Hematopoietic multipotent progenitor cell (in vitro differentiated cells): ENCODE measurements around the gene KLHL29. TPM values are rescaled to one million over a fixed set of nuclear protein-coding genes. Genes with fewer than 3 reads are reported as not detected.

Experiments
- DNase-seq, 3 donors: peaks; one replicate each; pipeline ENCODE4 v3.0.0-alpha.2; 2011 to 2015; ENCODE audit warnings: low read depth in 2 of 3, low spot score in 2 of 3
- total RNA-seq: library from RNA; depleted of rRNA; stranded (reverse); fragments of >200 nt; gene quantifications from one replicate; pipeline ENCODE4 v1.2.3, GENCODE V29; 2012

The KLHL29 gene
- total RNA-seq, 1 donor = under 0.01 TPM

DNA sequence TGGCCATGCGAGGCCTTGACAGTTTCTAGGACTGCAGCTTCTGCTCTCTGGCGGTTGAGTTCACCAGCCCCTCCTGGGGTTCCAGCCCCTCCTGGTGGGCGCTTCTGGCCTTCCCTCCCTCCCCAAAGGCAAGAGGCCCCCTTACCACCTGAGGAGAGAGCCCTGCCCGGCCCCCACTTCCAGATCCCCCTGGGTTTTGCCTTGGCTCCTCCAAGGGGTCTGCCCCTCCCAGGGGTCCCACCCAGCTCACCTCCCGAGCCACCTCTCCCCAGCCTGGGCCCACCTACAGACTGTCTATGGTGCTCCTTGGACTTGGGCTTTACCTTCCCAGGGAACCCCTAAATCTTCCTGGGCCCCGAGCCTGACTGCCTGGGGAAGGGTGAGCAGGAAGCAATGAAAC is 277.5 kb downstream of the KLHL29 start:
- no peak for DNase-seq

DNA sequence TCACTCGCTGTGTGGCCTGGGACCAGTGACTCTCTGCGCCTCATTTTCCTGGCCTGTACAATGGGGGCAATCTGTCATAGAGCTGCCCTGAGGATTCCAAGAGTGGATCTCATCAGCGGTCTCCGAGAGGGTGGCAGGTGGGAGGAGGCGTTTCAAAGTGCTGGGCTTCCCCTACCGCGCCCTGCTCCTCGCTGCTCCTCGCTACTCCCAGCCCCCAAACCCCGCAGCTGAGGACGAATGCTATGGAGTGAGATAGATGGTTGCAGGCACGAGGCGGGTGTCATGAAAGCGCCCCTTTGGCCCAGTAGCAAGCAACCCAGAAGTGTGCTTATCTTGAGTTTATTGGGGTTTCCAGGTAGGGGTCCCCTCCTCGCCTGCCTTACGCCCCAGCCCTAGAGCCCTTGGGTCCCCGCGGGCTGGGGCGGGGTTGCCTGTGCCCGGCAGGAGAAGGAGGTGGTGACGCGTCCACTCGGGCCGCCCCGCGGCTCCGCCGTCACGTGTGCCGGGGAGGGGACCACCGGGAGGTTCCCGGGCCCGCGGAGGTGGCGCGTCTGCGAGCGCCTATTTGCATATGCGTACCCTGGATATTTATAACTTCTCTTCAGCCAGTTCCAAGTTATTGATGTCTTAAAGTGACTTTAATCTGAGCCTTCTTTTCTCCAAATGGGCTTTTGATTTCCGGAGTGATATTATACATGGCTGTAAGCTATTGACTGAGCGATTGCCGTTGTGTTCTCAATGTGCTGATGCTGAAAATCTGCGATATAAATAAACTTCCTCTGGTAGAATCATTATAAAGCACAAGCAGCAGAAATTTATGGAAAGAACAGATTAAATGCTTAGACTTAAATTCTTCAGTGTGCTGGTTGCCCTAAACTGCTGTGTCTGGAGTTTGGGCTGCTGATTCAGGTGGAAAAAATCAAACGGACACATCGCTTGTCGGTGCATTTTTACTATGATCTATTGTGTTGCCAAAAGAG is 278.3 kb downstream of the KLHL29 start:
- no peak for DNase-seq

DNA sequence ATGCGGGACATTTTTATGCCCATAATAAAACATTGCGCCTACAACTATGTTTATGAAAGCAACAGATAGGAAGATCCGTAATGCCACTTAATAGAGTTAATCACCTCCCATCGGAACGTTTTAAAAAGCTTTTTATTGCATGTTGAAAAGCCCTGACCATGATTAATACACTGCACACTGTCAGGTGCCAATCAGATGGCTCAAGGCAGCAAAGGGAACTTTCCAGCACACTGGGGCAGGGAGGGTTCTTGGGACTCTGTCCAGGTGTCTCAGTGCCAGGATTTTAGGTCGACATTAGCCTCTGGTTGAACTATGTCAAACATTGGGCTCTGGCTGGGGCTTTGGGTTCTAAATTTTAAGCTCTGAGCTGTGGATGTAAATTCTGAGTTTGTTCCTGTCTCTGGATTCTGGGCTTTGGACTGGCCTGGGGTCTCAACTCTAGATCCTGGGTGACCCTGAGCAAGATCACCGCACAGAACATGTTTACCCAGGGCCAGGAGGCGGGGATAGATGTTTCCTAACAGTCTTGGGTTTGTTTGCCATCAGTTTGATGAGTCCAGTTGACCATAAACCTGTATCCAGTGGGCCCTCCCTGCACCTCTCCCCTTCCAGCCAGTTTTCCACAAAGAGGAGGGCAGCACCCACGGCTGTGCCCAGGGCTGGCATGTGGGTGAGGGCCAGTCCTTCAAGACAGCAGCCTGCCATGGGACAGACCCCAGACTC is 279.2 kb downstream of the KLHL29 start:
- no peak for DNase-seq

DNA sequence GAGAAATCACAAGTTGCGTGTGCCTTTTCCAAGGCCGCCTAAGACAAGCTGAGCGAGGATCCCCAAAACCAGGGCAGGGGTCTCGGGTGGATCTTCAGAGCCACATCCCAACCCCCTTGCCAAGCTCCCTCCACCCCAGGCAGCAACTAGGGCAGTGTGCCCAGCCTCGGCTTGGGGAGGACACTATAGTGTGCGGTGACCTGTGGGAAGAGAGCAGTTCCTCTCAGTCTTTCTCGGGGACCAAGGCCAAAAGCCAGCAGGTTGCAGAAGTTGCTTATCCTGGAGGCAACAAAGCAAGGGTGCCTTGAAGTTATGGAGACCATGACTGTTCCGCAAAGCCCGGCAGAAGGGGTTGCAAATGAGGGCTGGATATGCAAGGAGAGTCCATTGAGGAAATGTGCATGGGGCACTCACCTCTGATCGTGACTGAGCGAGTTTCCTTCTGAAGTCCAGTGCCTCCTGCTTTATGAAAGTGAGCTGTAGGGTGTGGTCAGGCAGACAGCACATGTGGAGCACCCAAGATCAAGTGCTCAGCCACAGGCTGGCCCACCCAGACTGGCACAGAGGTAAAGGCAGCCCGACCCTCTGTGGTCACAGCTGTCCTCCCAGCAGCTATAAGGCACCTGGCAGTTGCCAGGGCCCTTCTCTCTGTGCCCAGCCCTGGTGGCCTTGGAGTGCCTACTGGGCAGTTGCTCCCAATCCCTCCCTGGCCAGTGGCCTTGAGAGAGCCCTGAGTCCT is 281.4 kb downstream of the KLHL29 start:
- no peak for DNase-seq

DNA sequence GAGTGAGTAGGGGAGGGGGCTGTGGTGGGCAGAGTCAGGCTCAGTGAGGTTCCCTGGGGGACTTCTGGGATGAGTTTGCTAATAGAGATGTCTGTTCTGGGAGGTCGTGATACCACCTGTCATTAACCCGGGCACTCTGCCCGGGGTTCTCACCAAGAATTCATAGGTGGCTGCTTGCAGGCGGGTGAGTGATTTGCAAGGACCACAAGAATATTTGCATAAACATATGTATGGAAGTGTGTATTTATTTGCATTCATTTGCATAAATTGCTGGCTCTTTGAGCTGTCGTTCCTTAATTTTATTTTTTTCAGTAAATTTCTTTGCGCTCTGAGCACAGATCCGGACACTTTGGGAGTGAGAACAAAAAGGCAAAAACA is 282.0 kb downstream of the KLHL29 start:
- DNase-seq = no peak

DNA sequence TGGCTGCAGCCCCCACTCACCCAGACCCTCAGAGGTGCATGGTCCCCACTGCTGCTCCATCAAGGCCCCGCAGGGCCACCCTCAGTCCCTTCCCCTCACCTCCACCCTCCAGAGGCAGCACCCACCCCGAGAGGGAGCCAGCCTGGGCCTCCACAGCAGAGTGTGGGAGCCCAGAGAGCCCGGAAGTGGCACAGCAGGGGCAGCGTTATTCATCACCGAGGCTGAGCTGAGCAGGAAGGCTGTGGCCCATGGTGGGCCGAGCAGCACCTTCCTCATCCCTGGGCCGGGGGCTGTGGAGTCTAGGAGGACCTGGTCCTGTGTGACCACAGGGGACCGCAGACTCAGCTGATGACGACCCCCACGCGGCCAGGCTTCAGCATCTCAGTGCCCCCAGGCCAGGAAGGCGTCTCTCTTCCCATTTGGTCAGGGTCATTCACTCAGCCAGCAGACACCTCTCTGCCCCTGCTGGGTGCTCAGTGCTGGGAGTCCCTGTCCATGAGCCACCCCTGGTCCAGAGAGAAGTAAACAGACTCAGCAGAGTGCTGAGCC is 283.9 kb downstream of the KLHL29 start:
- no peak for DNase-seq

DNA sequence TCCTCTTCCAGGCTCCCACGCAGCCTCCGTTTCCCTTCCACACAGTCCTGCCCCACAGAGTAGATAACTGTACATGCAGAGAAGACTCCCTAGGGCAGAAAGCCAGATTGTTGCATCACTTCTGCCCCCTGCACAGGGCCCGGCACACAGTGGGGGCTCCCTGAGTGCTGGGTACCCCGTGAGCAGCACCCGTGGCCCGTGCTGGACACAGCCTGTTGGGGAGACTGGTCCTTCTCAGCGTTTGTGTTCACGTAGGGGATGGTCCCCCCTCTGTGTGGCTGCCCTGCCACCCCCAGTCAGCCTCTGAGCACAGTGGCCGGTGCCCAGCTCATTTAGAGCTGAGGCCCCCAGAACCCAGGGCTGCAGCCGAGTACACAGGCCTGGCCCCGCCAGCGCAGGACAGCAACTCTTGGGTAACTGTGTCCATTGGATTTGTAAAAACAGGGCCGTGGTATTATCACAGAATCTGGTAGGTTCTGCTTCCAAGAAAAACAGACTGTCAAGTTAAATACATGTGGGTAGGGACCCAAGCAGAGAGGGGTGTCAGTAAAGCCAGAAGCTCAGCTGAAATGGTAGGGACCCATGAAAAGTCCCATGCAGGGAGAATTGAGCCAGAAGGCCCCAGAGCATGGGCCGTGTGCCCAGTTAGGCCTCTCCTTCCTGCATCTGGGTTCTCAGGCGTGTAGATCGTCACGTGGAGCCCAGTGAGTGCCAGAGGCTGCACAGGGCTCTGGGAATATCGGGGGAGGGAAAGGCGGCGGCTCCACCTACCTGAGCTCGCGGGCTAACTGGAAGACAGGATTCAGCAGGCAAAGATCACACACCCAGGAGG is 284.6 kb downstream of the KLHL29 start:
- DNase-seq = no peak

DNA sequence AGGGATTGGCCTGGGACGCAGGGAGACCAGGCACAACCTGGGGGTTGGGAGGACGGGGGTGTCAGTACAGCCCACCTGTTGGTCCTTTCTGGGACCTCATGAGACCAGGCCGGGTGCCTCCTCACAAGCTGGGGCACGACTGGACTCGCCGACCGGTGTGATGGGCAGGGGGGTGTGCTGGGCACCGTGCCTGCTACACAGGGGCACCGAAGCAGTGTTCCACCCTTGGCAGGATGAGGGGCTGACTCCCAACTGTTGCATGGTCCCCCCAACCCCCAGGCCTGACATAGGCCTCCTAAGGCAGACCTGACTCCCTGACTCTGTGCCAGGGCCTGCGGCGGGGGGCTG is 285.2 kb downstream of the KLHL29 start:
- DNase-seq = no peak

DNA sequence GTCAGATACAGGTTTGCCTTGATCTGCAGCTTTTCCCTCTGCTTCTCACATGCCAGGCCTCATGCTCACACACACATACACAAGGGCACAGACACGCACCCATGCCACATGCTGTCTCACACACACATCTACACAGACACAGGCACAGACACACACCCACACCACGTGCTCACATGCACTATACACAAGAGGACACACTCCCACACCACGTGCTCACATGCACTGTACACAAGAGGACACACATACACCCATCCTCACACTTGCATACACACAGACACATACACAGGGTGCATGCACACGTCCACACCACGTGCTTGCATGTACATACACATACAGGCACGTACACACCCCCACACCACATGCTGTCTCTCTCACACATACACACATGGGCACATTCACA is 288.1 kb downstream of the KLHL29 start:
- no peak for DNase-seq

DNA sequence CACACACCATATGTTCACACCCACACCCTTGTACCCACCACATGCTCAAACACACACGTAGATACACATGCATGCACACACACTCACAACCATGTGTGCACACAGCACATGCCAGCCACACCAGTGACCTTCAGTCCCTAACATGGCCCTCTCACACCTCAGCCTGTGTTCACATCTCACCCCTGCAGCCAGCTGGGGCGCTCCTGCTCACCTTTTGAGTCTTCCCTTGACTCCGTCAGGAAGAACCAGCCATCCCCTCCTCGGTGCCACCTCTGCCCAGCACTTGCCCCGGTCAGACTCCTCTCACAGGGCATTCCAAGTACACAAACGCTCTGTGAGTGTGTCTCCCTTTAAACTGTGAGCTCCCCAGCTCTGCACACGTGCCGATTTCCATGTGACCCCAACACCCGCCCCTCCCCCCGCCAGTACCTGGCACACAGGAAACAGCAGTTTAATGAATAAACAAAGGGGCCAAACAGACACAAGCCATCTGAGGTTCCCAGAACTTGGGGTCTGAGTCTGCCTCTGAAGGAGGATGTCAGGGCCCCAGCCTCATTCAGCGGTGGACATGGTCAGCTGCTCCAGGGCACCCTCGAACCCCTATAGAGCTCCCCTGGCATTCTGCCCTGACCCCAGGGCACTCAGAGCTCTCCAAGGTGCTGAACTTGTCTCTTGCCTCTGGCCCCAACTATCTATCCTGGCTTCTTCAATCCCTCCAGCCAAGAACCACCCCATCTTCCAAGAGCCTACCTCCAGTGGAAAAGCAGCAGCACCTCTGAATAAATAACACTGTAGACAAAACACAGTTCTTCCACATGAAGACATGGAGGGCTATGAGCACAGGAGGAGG is 289.1 kb downstream of the KLHL29 start:
- DNase-seq = peak in 2 of 3 donors; percentile 24 to 61

DNA sequence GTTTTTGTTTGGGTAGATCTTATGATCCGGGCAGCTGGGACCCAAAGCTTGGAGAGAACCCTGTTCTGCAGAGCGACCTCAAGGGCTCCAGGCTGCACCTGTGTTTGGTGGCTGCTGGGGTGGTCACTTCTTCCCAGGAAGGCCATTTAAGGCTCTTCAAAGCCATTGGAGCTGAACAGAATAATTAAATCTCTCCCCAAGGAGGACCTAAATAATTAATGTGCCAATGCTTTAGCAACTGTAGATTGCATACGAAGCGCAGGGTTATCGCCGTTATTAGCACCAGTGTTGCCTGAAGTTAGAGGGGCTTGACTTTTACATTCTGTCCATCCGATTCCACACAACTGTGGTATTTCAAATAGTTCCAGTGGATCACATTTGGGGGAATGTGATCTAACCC is 290.5 kb downstream of the KLHL29 start:
- no peak for DNase-seq

DNA sequence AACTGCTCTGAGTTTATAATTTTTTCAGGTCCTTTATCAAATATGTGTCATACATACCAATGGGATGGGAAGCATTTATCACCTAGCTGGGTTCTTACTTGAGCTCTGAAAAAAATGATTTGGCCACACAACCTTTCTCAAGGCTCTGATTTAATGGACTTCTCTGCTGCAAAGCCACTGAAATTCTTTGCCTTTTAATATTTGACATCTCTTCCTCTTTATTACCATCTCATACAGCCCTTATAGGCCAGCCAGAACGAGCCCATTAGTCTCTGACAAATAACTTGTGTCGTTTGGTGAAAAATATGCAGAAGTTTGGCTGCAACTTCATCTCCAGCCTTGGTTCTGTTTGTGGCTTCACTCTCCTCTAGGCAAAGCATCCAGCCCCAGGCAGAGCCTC is 292.9 kb downstream of the KLHL29 start:
- DNase-seq = no peak

DNA sequence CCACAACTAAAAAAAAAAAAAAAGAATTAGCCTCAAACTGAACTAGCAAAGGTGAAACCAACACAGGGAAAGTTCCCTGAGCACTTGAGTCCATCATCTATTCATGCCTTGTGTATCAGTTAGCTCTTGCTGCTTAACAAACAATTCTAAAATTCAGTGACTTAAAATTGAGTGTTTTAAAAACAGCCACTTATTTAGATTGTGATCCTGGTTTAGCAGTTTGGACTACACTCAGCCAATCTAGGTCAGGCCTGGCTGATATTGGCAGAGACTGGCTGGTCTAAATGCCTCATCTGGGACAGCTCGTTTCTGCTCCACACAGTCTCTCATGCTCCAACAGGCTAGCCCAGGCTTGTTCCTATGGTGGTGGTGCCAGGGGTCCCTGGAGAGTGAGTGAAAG is 294.1 kb downstream of the KLHL29 start:
- no peak for DNase-seq

DNA sequence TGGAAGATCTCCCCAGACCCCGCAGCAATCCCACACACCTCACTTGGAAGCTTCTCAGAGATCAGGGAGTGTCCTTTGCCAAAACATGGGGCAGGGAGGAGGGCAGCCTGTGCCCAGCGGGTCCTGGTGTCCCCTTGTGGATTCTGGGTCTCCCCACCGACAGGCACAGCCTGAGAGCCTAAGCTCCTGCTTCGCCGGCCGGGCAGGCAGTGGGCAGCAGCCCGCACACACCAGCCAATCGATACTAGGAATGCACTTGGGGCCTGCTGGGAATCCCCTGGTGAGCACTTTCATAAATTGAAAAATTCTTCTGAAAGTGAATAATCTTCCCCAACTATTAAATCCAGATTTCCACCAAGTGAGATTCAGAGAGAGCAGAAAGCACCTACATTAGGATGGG is 296.0 kb downstream of the KLHL29 start:
- DNase-seq = no peak

DNA sequence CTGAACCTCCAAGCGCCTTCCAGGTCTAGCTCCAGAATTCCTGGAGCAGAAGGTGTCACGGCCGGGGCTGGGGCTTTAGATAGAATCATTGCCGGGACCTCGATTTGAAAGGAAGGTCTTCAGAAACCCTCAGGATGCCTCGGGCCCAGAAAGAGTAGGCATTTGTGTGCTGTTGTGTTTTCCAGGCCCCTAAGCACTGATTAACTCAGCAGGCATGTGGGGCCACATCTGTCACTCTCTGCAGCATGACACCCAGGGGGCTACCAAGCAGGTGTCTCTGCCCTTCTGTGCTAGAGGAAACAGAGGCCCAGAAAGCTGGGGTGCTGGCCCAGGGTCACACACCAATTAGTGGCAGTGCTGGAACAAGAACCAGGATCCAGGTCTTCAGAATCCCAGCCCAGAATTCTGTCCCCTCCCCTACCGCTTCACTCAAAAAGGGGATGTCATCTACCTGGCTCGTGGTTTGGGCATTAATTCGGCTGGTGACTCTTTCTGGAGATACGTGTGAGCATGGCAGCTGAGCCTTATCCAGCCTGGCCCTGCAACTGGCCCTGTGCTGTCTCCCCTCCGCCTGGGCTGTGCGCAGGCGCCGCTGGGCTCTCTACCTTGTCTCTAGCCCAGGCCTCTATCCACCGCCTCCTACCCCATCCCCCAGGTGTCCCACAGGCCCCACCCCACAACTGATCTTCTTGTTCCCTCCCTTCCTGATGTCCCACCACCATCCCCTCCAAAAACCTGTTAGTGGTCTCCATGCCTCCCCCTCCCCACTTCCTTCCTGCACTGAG is 296.6 kb downstream of the KLHL29 start:
- DNase-seq = no peak

DNA sequence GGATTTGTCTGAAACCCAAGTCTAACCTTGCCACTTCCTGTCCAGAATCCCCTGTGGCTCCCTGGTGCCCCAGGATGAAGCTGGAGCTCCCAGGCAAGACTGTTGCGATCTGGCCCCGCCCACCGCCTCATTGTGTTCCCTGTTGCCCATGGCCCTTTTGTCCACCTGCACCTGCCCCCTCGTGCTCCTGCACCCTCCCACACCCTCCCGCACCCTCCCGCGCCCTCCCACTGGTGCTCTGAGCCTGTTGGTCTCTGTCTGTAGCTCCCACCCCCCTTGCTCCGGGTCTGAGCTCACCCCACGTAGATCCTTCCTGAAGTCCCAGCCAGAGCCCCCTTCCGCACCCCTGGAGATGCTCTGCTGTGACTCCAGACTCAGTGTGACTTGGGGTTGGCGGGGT is 297.5 kb downstream of the KLHL29 start:
- DNase-seq = no peak

DNA sequence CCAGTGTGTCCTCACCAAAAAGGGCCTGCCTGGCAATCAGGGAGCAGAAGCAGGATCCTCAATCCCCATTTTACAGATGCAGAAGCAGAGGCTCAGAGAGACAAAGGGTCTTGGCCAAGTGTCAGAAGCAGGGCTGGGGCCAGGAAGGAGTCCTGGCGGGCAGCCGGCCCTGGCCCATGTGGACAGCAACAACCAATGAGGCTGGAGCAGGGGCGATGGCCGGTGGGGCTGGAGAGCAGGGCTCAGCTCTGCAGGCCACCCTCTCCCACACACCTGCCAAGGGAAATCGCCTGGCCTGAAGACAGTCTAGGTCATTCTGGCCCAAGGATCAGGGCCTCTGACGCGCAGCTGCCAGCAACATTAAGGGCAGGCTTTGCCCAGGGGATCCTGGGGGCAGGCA is 298.0 kb downstream of the KLHL29 start:
- DNase-seq = no peak

DNA sequence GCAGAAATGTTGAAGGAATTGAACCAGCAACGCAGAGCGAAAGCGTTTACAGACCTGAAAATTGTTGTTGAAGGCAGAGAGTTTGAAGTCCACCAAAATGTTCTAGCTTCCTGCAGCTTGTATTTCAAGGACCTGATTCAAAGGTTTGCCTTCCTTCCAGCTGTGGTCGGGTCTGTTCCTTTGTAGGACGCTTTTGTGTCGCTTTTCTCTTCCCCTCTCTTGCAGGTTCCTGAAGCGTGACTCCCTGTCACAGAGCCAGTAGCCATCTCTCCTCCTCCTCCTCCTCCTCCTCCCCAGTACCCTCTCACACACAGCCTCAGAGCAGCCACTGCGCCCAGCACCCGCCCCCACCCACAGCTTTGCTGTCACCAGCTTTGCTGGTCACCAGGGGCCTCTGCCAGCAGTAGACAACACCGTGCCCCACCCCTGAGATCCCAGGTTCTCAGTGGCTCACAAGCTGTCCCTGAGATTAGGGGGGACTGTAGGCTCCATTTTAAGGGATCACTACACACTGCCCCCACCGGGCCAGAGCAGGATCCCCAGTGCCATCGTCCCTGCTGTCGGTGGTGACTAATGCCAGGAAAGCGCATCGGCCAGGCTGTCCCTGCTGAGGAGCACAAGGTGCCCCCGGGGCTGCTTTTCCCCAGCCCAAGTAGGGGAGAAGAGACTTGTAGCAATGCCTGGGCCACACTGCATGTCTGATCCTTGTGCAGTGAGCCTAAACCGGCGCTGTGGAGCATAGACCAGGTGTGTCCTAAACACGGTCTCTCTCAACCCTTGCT is 299.6 kb downstream of the KLHL29 start:
- no peak for DNase-seq
